Activated T-helper 1 cell treated with anti-CD3 and anti-CD28 coated beads, Interleukin-12 subunit alpha, Interleukin-12 subunit beta, Interleukin-2, Interleukin-4 antibody, amounts not matched to agents 30 ng/mL and 10 ng/mL and 1 ng/mL, durations not matched to agents 14 hours and 24 hours and 36 hours (primary cell): ENCODE results near the gene BCL7B. TPM values are rescaled to one million over a fixed set of nuclear protein-coding genes. Genes with fewer than 3 reads are reported as not detected.

ENCODE experiments used
- DNase-seq: peaks from one replicate; pipeline ENCODE4 v3.0.0; 2021; ENCODE audit warnings: low spot score
- H3K27ac Mint-ChIP-seq: one replicate; pipeline ENCODE4 v1.8.0; 2021; ENCODE audit warnings: mild to moderate bottlenecking, mixed read lengths
- H3K27me3 Mint-ChIP-seq: one replicate; pipeline ENCODE4 v1.8.0; 2022; ENCODE audit warnings: mild to moderate bottlenecking, moderate library complexity, mixed read lengths; ENCODE audit not compliant: insufficient read depth
- H3K36me3 Mint-ChIP-seq: one replicate; pipeline ENCODE4 v1.8.0; 2021; ENCODE audit warnings: low read depth, mixed read lengths
- H3K4me1 Mint-ChIP-seq: one replicate; pipeline ENCODE4 v1.8.0; 2021; ENCODE audit warnings: low read depth, mixed read lengths
- H3K4me3 Mint-ChIP-seq: one replicate; pipeline ENCODE4 v1.8.0; 2021; ENCODE audit warnings: mild to moderate bottlenecking, moderate library complexity, mixed read lengths
- H3K9me3 Mint-ChIP-seq: one replicate; pipeline ENCODE4 v1.8.0; 2021; ENCODE audit warnings: mixed read lengths
- intact Hi-C: fragments of 100-400 bp; cut with micrococcal nuclease; formaldehyde crosslinking; loops from one replicate; pipeline ENCODE4 v1.15.1; 2024
- total RNA-seq: library from RNA; stranded (reverse); gene quantifications from 2 replicates; pipeline ENCODE4 v1.2.3, GENCODE V29; 2022

Gene BCL7B
- total RNA-seq, 1 donor from 2014 or later = 86.0 TPM

DNA sequence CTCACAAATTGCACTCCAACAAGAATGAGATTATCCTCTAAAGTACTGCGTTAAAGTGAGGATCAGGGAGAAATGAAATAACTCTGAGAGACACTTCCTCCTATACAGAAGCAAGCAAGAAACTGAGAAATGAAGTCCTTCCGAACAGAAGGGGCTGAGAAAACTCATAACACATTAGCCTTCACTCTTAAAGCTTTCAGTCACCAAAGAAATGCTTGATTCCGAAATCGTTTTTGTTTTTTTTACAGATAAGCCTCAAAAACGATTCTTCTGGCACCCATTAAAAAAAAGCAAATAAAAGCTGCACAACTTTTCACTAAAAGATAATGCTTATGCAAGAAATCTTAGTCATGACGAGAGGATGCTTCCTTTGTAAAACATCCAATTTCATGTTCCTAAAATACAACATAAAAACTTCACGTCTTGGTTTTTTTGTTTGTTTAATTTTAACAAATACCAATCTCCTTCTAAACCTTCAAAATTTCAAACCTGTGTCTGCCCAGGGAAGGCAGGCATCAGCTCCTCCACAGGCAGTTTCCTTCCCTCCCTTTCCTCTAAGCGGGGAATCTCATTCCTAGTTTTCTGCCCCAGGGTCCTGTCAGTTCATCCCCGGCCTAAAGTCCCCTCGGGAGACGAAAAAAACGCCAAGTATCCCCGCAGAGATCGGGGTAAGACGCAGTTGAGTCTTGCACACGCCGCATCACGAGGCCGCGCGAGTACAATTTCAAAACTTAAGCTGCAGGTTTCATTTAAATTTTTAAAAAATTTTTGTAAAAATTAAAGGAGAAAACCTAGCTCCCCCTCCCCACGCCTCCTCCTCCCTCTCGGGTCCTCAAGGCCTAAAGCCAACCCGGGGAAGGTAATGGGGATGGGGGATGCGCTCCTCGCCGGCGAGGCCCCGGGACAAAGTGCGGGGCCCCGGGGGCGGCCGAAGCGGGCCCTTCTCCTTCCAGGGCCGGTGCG is 36.5 kb downstream of the BCL7B start:
- Mint-ChIP-seq H3K4me3 (peak overlapping the region; percentile 91), H3K4me1 (peaks cover 57% of the 10 kb centered on the region), H3K9me3 (no peaks in the 10 kb centered on the region), H3K27me3 (no peaks in the 10 kb centered on the region), H3K27ac (peak overlapping the region; percentile 89), H3K36me3 (peaks cover 34% of the 10 kb centered on the region)
- DNase-seq = no peak
- intact Hi-C loops = loop anchor here (5.0 to 10.0 kb wide), 2 partner anchors 196 to 696 kb away; partner anchors contain the start of genes STX1A and TYW1B

DNA sequence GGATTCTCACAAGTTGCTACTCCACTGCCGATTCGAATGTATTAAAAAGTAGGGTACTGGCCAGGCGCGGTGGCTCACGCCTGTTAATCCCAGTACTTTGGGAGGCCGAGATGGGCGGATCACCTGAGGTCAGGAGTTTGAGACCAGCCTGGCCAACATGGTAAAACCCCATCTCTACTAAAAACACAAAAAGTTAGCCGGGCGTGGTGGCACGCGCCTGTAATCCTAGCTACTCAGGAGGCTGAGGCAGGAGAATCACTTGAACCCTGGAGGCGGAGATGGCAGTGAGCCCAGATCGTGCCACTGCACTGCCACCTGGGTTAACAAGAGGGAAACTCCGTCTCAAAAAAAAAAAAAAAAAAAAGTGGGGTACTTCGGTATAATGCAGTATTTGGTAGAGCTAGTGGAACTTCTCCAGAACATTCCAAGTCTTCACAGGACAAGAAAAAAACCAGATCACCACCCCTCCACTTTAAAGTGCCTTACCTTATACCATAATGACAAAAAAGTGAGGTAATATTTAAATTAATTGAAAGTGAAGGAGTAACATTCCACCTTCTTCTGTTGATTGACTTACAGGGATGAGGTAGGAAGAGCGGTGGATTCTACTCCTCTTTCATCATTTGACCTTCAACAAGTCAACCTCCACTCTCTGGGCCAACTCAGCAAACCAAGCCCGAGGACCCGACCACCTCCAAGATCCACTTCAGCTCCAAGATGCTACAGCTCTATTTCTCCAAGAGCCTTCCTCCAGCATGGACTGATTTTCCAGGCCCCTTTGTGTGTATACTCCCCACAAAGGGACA is 37.4 kb downstream of the BCL7B start:
- peaks cover 37% of the 10 kb centered on the region for H3K36me3 Mint-ChIP-seq
- peaks cover 51% of the 10 kb centered on the region for H3K4me1 Mint-ChIP-seq
- H3K4me3 Mint-ChIP-seq = peak overlapping the region; percentile 91

DNA sequence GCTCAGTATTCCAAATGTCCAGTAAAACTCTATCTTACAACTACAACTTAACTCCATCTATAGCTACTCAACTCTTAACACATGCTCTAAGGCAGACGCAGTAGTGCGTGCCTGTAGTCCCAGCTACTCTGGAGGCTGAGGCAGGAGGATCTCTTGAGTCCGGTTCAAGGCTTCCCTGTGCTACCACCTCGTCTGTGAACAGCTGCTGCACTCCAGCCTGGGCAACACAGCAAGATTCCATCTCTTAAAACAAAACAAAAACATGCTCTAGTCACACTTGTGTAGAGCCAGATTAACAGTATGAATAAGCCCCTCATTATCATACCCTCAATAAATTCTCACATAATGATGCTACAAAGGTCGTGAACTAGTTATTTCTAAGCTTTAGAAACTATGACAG is 39.0 kb downstream of the BCL7B start:
- Mint-ChIP-seq H3K4me3 (peak overlapping the region; percentile 91), H3K36me3 (peaks cover 45% of the 10 kb centered on the region), H3K9me3 (no peaks in the 10 kb centered on the region), H3K27me3 (no peaks in the 10 kb centered on the region), H3K4me1 (peaks cover 46% of the 10 kb centered on the region), H3K27ac (peak overlapping the region; percentile 41)
- intact Hi-C loops = loop anchor here (10.0 kb wide), 1 partner anchor 54 kb away; no protein-coding TSS in a partner anchor
- DNase-seq = no peak

More for the DNA sequence above, 37.4 kb downstream of the BCL7B start:
- H3K9me3 Mint-ChIP-seq = no peaks in the 10 kb centered on the region
- H3K27me3 Mint-ChIP-seq = no peaks in the 10 kb centered on the region
- intact Hi-C loops = loop anchor here (5.0 to 10.0 kb wide), 3 partner anchors 55 to 695 kb away; partner anchors contain the start of genes STX1A and TYW1B
- H3K27ac Mint-ChIP-seq = peak overlapping the region; percentile 89
- DNase-seq = no peak

DNA sequence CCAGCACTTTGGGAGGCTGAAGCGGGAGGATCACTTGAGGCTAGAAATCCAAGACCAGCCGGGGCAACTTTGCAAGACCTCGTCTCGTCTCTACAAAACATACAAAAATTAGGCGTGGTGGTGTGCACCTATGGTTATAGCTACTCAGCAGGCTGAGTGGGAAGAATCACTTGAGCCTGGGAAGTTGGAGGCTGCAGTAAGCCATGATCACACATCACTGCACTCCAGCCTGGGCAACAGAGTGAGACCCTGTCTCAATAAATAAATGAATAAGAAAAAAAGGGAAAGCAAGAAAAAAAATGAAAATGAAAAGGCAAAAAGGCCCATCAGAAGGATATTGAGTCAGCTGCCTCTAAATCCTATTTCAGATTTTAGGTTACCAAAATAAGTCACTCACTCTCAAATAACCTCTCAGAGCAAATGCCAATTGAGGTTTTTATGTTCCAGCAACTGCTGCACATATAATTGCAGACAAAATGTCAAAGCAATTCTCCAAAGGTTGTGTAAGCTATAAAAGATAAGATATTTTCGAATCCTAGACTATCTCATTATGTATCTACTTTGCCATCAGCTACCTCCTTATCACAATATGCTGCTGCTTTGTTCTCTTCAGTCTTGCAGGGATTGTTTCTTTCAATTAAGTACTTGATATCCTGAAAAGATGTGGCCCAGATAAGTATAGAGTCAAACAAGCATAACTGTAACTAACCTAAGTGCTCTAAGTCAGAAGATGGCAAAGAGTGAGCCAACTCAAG is 40.1 kb downstream of the BCL7B start:
- H3K27ac Mint-ChIP-seq = no peak overlapping the region
- DNase-seq = no peak
- no peaks in the 10 kb centered on the region for H3K27me3 Mint-ChIP-seq
- no peaks in the 10 kb centered on the region for H3K9me3 Mint-ChIP-seq
- intact Hi-C loops = loop anchor here (10.0 kb wide), 1 partner anchor 53 kb away; no protein-coding TSS in a partner anchor
- H3K36me3 Mint-ChIP-seq = peaks cover 50% of the 10 kb centered on the region
- H3K4me3 Mint-ChIP-seq = peak overlapping the region; percentile 3
- H3K4me1 Mint-ChIP-seq = peaks cover 42% of the 10 kb centered on the region

DNA sequence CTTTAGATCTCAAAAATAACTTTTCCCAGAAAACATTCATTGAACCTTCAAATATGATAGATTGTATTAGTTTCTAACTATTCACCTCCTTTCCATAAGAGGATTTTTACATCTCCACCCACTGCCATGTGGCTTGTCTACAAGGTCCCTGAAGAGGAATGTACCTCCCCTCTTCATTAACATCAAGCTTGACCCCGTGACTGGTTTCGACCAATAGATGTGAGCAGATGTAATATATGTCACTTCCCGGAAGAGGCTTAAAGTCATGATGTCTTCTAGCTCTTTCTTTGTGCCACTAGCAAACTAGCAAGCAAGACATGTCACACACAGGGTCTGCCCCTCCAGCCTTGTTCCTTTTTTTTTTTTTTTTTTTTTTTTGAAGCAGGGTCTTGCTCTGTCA is 42.3 kb downstream of the BCL7B start:
- intact Hi-C loops = loop anchor here (10.0 kb wide), 1 partner anchor 50 kb away; no protein-coding TSS in a partner anchor
- no peak for DNase-seq
- Mint-ChIP-seq H3K27ac (no peak overlapping the region), H3K4me1 (peaks cover 41% of the 10 kb centered on the region), H3K9me3 (no peaks in the 10 kb centered on the region), H3K36me3 (peaks cover 51% of the 10 kb centered on the region), H3K4me3 (no peak overlapping the region), H3K27me3 (no peaks in the 10 kb centered on the region)

DNA sequence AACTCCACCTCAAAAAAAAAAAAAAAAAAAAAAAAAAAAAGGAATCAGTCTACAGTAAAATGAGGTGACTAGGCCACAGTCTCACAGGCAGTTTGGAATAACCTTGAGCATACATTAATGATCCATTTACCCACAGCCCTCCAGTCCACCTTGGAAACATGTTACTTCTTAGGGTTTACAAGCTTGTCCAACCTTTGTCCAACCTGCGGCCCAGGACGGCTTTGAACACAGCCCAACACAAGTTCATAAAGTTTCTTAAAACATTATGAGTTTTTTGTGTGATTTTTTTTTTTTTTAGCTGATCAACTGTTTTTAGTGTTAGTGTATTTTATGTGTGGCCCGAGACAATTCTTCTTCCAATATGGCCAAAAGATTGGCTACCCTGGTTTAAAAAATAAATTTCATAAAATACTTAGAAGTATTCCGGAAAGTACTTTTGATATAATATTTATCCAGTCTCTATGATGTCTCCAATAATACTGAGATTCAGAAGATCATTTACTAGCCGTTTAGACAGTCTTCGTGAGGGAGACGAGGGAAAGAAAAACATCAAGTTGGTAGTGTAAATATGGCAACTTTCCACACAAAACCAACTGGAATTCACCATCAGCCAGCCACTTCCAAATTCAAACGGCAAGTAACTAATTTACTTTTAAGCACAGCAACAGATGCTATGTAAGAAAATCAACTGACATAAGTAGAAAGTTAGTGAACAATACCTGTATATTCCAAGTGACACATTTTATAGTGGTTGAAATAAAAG is 45.3 kb downstream of the BCL7B start:
- Mint-ChIP-seq H3K4me3 (no peak overlapping the region), H3K36me3 (peaks cover 36% of the 10 kb centered on the region), H3K27ac (no peak overlapping the region), H3K27me3 (no peaks in the 10 kb centered on the region), H3K9me3 (no peaks in the 10 kb centered on the region), H3K4me1 (peaks cover 15% of the 10 kb centered on the region)
- DNase-seq = no peak
- intact Hi-C loops = loop anchor here (10.0 kb wide), 1 partner anchor 47 kb away; no protein-coding TSS in a partner anchor

DNA sequence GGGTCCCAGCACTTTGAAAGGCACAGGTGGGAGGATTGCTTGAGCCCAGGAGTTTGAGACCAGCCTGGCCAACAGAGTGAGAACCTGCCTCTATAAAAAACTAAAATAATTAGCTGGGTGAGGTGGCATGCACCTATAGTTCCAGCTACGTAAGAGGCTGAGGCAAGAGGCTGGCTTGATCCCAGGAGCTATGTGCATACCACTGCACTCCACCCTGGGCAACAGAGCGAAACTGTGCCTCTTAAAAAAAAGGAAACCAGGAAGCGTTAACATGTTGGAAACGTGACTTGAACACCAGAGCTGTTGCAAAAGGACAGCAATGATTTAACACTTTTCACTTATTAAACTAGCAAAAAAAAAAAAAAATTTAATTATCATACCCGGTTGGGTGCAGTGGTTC is 48.0 kb downstream of the BCL7B start:
- no peak for DNase-seq
- Mint-ChIP-seq H3K27ac (no peak overlapping the region), H3K9me3 (no peaks in the 10 kb centered on the region), H3K4me1 (peaks cover 11% of the 10 kb centered on the region), H3K36me3 (peaks cover 38% of the 10 kb centered on the region), H3K27me3 (no peaks in the 10 kb centered on the region), H3K4me3 (no peak overlapping the region)
- intact Hi-C loops = no loop called here

DNA sequence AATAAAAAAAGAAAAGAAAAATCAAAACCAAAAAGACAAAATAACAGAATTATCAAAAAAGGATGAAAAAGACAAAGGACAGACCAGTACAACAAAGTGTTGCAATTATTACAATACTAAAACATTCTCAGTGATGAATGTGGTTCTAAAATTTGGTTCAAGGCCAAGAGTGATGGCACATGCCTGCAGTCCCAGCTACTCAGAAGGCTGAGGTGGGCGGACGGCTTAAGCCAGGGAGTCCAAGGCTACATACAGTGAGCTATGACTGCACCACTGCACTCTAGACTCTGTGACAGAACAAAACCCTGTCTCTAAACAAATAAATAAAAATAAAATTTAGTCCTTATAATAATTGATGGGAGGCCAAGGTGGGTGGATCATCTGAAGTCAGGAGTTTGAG is 49.9 kb downstream of the BCL7B start:
- intact Hi-C loops = no loop called here
- no peaks in the 10 kb centered on the region for H3K9me3 Mint-ChIP-seq
- peaks cover 42% of the 10 kb centered on the region for H3K36me3 Mint-ChIP-seq
- H3K27ac Mint-ChIP-seq = no peak overlapping the region
- H3K4me1 Mint-ChIP-seq = peaks cover 11% of the 10 kb centered on the region
- DNase-seq = no peak
- H3K27me3 Mint-ChIP-seq = no peaks in the 10 kb centered on the region
- no peak overlapping the region for H3K4me3 Mint-ChIP-seq

DNA sequence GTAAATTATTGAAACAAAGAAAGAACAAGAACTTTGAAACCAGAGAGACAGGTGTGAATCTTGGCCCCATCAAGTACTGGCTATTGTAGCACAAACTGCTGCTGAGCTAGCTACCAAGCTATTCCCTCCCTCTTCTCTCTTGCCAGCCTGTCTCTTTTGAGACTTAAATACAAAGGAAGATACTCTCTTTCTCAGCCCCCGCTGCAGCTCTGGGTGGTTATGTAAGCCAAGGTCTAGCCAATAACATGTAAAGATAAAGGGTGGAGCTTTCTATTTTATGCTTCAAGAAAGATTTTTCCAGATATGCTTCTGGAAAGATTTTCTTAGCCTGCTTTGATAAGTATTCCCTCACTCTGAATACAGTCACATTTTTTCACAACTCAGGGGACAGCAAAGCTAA is 52.6 kb downstream of the BCL7B start:
- H3K27me3 Mint-ChIP-seq = no peaks in the 10 kb centered on the region
- no peaks in the 10 kb centered on the region for H3K9me3 Mint-ChIP-seq
- H3K4me3 Mint-ChIP-seq = no peak overlapping the region
- intact Hi-C loops = no loop called here
- H3K36me3 Mint-ChIP-seq = peaks cover 42% of the 10 kb centered on the region
- no peak for DNase-seq
- peaks cover 6% of the 10 kb centered on the region for H3K4me1 Mint-ChIP-seq
- no peak overlapping the region for H3K27ac Mint-ChIP-seq

DNA sequence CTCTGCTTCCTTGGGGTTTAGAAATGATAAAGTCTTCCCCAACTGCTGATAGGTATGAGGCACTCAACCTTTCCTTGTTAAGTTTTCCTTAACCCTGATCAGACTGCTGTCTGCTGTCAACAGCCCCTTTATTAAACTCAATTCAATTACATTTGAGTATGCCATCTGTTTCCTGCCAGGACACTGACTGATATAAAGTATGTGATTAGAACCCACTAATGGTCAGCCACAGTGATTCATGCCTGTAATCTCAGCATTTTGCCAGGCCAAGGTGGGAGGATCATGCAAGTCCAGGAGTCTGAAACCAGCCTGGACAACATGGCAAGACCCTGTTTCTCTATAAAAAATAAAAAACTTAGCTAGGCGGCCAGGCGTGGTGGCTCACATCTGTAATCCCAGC is 53.5 kb downstream of the BCL7B start:
- no peaks in the 10 kb centered on the region for H3K9me3 Mint-ChIP-seq
- no peaks in the 10 kb centered on the region for H3K27me3 Mint-ChIP-seq
- H3K36me3 Mint-ChIP-seq = peaks cover 48% of the 10 kb centered on the region
- no peak for DNase-seq
- peaks cover 6% of the 10 kb centered on the region for H3K4me1 Mint-ChIP-seq
- no peak overlapping the region for H3K27ac Mint-ChIP-seq
- H3K4me3 Mint-ChIP-seq = no peak overlapping the region
- intact Hi-C loops = no loop called here

DNA sequence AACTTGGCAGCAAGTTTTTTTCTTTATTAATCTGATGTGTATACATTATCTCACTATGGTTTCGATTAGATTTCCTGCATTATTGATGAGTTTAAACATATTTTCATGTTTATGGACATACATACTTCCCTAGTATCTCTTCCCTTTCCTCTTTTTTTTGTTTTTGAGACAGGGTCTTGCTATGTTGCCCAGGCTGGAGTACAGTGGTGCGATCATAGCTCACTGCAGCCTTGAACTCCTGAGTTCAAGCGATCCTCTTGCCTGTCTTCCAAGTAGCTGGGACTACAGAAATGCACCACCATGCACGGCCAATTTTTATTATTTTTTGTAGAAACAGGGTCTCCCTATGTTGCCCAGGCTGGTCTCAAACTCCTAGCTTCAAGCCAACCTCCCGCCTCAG is 54.3 kb downstream of the BCL7B start:
- DNase-seq = no peak
- Mint-ChIP-seq H3K36me3 (peaks cover 50% of the 10 kb centered on the region), H3K27ac (no peak overlapping the region), H3K4me1 (peaks cover 6% of the 10 kb centered on the region), H3K9me3 (no peaks in the 10 kb centered on the region), H3K4me3 (no peak overlapping the region), H3K27me3 (no peaks in the 10 kb centered on the region)
- intact Hi-C loops = no loop called here

DNA sequence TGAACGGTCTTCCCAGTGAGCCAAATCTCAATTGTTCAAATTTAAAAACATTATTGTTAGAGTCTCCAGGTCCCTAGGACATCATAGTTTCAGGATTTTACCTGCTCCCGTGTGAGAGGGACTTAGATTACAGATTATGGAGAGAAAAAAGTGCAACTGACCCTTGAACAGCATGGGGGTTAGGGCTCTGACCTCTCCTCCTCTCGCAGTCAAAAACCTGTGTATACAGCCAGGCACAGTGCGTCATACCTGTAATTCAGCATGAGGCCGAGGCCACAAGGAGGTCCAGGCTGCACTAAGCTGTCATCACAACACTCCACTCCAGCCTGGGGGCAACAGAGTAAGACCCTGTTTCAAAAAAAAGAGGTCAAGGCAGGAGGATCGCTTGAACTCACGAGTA is 60.9 kb downstream of the BCL7B start:
- intact Hi-C loops = no loop called here
- Mint-ChIP-seq H3K27me3 (no peaks in the 10 kb centered on the region), H3K27ac (no peak overlapping the region), H3K4me3 (no peak overlapping the region), H3K9me3 (no peaks in the 10 kb centered on the region), H3K36me3 (peaks cover 62% of the 10 kb centered on the region), H3K4me1 (no peaks in the 10 kb centered on the region)
- no peak for DNase-seq
